HFF-Myc (cell line): Measurements from ENCODE around the gene SETDB1.
"Not testable (repeated sequence)": the region's sequence is repeated elsewhere in the genome, so short reads cannot be mapped to it uniquely, and the experiment has no call there.

Source experiments
- DNase-seq: peaks from one replicate; pipeline ENCODE4 v3.0.0-alpha.2; 2011; ENCODE audit warnings: low read depth; ENCODE audit errors: extremely low read depth
- H3K4me3 ChIP-seq: replicated peaks from 2 replicates; pipeline ENCODE4 v1.5.1; 2011; ENCODE audit warnings: low read depth, mild to moderate bottlenecking, control low read depth, low read length
- CTCF ChIP-seq: IDR thresholded peaks from 2 replicates; pipeline ENCODE4 v1.5.1; 2012; ENCODE audit warnings: mild to moderate bottlenecking, low read depth, low read length, control low read depth; ENCODE audit errors: missing control alignments

Gene SETDB1

GRCh38 chr1:150928286-150928685 is 2.1 kb downstream of the SETDB1 start:
- no peak overlapping the region for H3K4me3 ChIP-seq
- TF ChIP-seq CTCF = no peak
- DNase-seq = no peak

GRCh38 chr1:150928775-150929174 is 2.6 kb downstream of the SETDB1 start:
- DNase-seq = not testable (repeated sequence)

GRCh38 chr1:150931773-150932172 is 5.6 kb downstream of the SETDB1 start:
- TF ChIP-seq CTCF = no peak
- no peak for DNase-seq
- H3K4me3 ChIP-seq = no peak overlapping the region

More at GRCh38 chr1:150928775-150929174, 2.6 kb downstream of the SETDB1 start:
- H3K4me3 ChIP-seq = not testable (repeated sequence)

GRCh38 chr1:150944856-150945255 is 18.7 kb downstream of the SETDB1 start:
- DNase-seq = no peak
- TF ChIP-seq CTCF = no peak
- no peak overlapping the region for H3K4me3 ChIP-seq

- no peak for DNase-seq
- no peak overlapping the region for H3K4me3 ChIP-seq
- no peak for TF ChIP-seq CTCF
Measured at GRCh38 chr1:150954708-150955107, 28.5 kb downstream of the SETDB1 start.

GRCh38 chr1:150955280-150955679 is 29.1 kb downstream of the SETDB1 start:
- H3K4me3 ChIP-seq = no peak overlapping the region

GRCh38 chr1:150957666-150958065 is 31.5 kb downstream of the SETDB1 start:
- DNase-seq = no peak
- no peak overlapping the region for H3K4me3 ChIP-seq
- no peak for TF ChIP-seq CTCF

More at GRCh38 chr1:150955280-150955679, 29.1 kb downstream of the SETDB1 start:
- no peak for TF ChIP-seq CTCF
- DNase-seq = no peak
